HepG2 (cell line): ENCODE results near the gene BCO1. TPM values are rescaled to one million over a fixed set of nuclear protein-coding genes. Genes with fewer than 3 reads are reported as not detected.

Experiments
- ZNF746 ChIP-seq: sonication (generic); formaldehyde crosslinking; IDR thresholded peaks from 2 replicates; pipeline ENCODE4 v1.8.0; 2022; ENCODE audit warnings: mild to moderate bottlenecking, missing genetic modification reagents
- polyA plus RNA-seq, 8 experiments: library from polyadenylated mRNA; depleted of rRNA in 3 of 8; stranded (reverse) in 7 of 8; unstranded in 1 of 8; fragments of >200 nt; fragmentation: Illumina TruSeq in 4 of 8; extraction: Trizol in 4 of 8; gene quantifications; 2 replicates each; pipeline versions ENCODE4 v1.2.1 to v1.2.3, GENCODE V29; 2011 to 2016; ENCODE audit warnings: low read depth in 4 of 8, missing spikeins in 1 of 8, mixed read lengths in 1 of 8; ENCODE audit not compliant: insufficient read depth in 1 of 8
- total RNA-seq, 5 experiments: library from RNA; depleted of rRNA; stranded (reverse); fragments of >200 nt; fragmentation: Illumina TruSeq; extraction: Trizol; gene quantifications; 2 replicates each; pipeline ENCODE4 v1.2.3, GENCODE V29; 2016; ENCODE audit warnings: low read depth in 1 of 5
- TF ChIP-seq, protein P1 (sequence below), 2 experiments: fragments of 450-650 bp in 1 of 2; sonication (generic) in 1 of 2; formaldehyde crosslinking in 1 of 2; IDR thresholded peaks; 2 replicates each; pipeline versions ENCODE4 v1.6.1 to v1.8.0; 2016 to 2022; ENCODE audit warnings: antibody characterized with exemption in 1 of 2, mild to moderate bottlenecking in 1 of 2, missing genetic modification reagents in 1 of 2

The BCO1 gene
- total and polyA plus RNA-seq, 2 of the 13 experiments (the other 11 are each of a cell fraction or from before 2014, with no cell fraction given), result 0.11 TPM; not detected in 1

DNA sequence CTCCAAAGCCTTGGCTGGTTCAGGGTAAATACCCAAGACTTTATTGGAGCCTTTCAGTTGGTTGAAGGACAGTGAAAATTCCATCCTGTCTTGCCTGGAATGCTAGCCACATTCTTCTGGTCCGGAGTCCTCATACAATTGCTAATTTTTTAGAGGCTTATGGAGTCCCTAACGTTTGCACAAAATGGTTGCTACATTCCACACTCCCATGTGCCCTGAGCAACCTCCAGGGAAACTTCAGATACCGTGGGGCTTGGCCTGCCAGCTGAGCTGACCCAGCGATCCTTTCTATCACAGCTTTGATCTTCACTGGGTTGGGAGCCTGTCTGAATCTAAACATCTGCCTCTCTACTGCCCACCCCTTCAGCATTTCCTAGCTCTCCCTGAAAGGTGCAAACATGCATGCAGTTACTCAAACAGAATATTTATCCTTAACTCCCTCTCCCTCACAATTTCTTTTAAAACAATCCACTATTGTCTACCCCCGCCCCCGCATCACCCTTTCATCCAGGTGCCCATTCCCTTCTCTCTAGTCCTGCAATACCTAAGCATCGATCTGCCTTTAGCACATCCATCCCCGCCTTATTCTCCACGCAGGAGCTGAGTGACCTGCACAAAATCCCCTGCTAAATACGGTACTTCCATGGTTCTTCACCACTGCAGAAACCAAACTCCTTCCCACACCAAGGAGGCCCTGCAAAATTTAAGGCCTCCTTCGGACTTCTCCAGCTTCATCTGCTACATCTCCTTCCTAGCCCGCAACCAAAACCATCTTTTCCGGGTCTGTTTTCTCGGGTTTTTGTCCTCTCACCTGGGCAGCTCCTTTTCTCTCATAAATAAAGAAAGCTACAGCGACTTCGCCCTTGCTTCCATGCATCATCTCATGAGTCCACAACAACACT is 75.5 kb downstream of the BCO1 start (continued):
- TF ChIP-seq, protein P1, sequence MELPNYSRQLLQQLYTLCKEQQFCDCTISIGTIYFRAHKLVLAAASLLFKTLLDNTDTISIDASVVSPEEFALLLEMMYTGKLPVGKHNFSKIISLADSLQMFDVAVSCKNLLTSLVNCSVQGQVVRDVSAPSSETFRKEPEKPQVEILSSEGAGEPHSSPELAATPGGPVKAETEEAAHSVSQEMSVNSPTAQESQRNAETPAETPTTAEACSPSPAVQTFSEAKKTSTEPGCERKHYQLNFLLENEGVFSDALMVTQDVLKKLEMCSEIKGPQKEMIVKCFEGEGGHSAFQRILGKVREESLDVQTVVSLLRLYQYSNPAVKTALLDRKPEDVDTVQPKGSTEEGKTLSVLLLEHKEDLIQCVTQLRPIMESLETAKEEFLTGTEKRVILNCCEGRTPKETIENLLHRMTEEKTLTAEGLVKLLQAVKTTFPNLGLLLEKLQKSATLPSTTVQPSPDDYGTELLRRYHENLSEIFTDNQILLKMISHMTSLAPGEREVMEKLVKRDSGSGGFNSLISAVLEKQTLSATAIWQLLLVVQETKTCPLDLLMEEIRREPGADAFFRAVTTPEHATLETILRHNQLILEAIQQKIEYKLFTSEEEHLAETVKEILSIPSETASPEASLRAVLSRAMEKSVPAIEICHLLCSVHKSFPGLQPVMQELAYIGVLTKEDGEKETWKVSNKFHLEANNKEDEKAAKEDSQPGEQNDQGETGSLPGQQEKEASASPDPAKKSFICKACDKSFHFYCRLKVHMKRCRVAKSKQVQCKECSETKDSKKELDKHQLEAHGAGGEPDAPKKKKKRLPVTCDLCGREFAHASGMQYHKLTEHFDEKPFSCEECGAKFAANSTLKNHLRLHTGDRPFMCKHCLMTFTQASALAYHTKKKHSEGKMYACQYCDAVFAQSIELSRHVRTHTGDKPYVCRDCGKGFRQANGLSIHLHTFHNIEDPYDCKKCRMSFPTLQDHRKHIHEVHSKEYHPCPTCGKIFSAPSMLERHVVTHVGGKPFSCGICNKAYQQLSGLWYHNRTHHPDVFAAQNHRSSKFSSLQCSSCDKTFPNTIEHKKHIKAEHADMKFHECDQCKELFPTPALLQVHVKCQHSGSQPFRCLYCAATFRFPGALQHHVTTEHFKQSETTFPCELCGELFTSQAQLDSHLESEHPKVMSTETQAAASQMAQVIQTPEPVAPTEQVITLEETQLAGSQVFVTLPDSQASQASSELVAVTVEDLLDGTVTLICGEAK (IDR thresholded peaks at IDR 0.05), result 0 out of 2 replicates have a peak, but pooled peaks have one; percentile 3
- TF ChIP-seq, protein P1 (CRISPR knock-in tag; IDR thresholded peaks at IDR 0.05), result no peak
- TF ChIP-seq ZNF746, result peak; percentile 52; the same call in 1 of the 2 replicates
